Measurements from ENCODE around the gene N4BP2L1. TPM values are rescaled to one million over a fixed set of nuclear protein-coding genes. Genes with fewer than 3 reads are reported as not detected.

Gene N4BP2L1
- total and polyA plus RNA-seq, 4 experiments from 2014 or later, result 43.3 to 80.1 (median 51.8) TPM

DNA sequence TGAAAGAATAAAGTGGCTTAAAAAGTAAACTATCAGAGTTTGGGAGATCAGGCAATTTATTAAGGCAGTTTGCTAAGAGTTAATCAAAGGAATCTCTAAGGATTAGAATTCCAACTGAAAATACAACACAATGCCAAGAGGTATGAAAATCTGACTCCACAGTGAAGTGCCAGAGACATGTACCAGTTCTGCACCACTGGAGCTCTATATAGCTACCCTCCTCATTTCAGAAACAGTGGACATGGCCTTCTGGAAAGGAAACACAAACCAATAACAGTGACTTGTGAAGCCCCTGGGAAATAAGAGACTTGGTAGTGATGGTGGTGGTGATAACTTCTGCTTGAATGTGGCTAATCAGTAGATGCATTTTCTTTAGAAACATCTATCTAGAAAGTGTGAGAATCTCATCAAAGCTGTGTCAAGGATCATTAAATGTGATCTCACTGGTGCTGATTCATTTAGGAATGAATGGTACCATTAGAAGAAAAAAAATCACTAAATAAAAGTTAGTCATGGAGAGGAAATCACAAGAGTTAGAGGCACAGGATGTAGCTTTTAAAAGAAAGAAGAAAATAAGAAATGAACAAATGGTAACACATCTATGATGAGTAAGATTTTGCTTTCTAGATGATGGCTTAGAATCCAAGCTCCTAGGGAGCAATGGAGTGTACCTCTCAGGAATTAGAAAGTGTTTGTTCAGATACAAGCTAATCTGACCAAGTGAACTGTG, 20.1 kb upstream of the N4BP2L1 start:
- H3K4me1 Mint-ChIP-seq, result peaks cover under 1 to 6% (median 1%) of the 10 kb centered on the region in 4 donors
- Histone ChIP-seq H3K36me3 (ENCODE audit: insufficient read depth, low read length) (no peaks in the 10 kb centered on the region), H3K4me3 (ENCODE audit: low read length in 2 of 2) (no peak overlapping the region), H3K9me3 (ENCODE audit: control insufficient read depth in 1 of 2, low read length in 2 of 2) (no peaks in the 10 kb centered on the region), H3K27me3 (ENCODE audit: insufficient read depth, low read length) (no peaks in the 10 kb centered on the region), H3K27ac (ENCODE audit: low read depth, low read length) (no peak overlapping the region), H3K4me1 (ENCODE audit: insufficient read depth, low read length) (no peaks in the 10 kb centered on the region)
- no peaks in the 10 kb centered on the region for H3K27me3 Mint-ChIP-seq
- ChIA-PET CTCF (ENCODE audit: partially characterized antibody) (interaction anchor here (0.9 to 1.1 kb wide), 2 partner anchors 9 to 54 kb away, joined by 3 to 4 read pairs; no protein-coding TSS in a partner anchor), POLR2A (ENCODE audit: partially characterized antibody) (no interaction called here)
- H3K4me3 Mint-ChIP-seq, result no peak overlapping the region
- H3K36me3 Mint-ChIP-seq, result peaks cover 3 to 16% of the 10 kb centered on the region in 2 donors
- no peak overlapping the region for H3K27ac Mint-ChIP-seq
- no peak for DNase-seq
- intact Hi-C loops (cut with micrococcal nuclease), result no loop called here
- H3K9me3 Mint-ChIP-seq, result peaks cover 0 to 5% (median 0%) of the 10 kb centered on the region in 8 donors

GRCh38 chr13:32446773-32447465, 19.0 kb upstream of the N4BP2L1 start:
- Mint-ChIP-seq H3K36me3 (peaks cover 7 to 14% of the 10 kb centered on the region in 2 donors), H3K4me1 (peaks cover 3 to 6% (median 4%) of the 10 kb centered on the region in 4 donors)
- DNase-seq, result no peak

DNA sequence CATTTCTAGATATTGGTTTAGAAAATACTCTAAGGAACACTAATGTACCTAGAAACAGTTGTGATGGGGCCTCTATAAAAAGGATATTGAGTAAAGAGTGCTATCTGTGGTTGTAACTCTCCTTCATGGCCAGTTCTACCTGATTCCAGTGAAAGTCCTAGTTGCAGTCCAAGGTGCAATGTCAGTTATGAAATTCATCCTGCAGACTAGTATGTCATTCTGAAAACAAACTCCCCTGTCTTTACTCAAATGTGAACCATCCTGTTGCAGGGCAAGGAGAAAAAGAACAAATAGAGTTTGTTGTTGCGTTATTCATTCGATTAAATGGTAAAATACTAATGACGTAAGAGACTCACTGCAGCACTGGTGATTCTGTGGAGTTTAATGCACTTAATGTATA, 18.3 kb upstream of the N4BP2L1 start:
- H3K4me3 ChIP-seq (ENCODE audit: low read length in 2 of 2), result no peak overlapping the region
- Mint-ChIP-seq H3K36me3 (peaks cover 7 to 14% of the 10 kb centered on the region in 2 donors), H3K27me3 (no peaks in the 10 kb centered on the region), H3K9me3 (peaks cover 0 to 2% (median 0%) of the 10 kb centered on the region in 8 donors), H3K4me1 (peaks cover 3 to 6% (median 4%) of the 10 kb centered on the region in 4 donors), H3K27ac (no peak overlapping the region), H3K4me3 (no peak overlapping the region)
- H3K27ac ChIP-seq (ENCODE audit: low read depth, low read length), result no peak overlapping the region
- DNase-seq, result no peak
- H3K9me3 ChIP-seq (ENCODE audit: control insufficient read depth in 1 of 2, low read length in 2 of 2), result no peaks in the 10 kb centered on the region
- H3K27me3 ChIP-seq (ENCODE audit: insufficient read depth, low read length), result no peaks in the 10 kb centered on the region
- H3K36me3 ChIP-seq (ENCODE audit: insufficient read depth, low read length), result no peaks in the 10 kb centered on the region
- CTCF ChIA-PET (ENCODE audit: partially characterized antibody), result no interaction called here
- intact Hi-C loops (cut with micrococcal nuclease), result no loop called here
- no peaks in the 10 kb centered on the region for H3K4me1 ChIP-seq (ENCODE audit: insufficient read depth, low read length)
- POLR2A ChIA-PET (ENCODE audit: partially characterized antibody), result no interaction called here

More at GRCh38 chr13:32446773-32447465, 19.0 kb upstream of the N4BP2L1 start:
- no peak overlapping the region for H3K4me3 Mint-ChIP-seq
- H3K27ac Mint-ChIP-seq, result peak overlapping the region in 1 of 7 donors; percentile 89
- intact Hi-C loops (cut with micrococcal nuclease), result no loop called here
- ChIA-PET CTCF (ENCODE audit: partially characterized antibody) (no interaction called here), POLR2A (ENCODE audit: partially characterized antibody) (no interaction called here)
- Histone ChIP-seq H3K9me3 (ENCODE audit: control insufficient read depth in 1 of 2, low read length in 2 of 2) (no peaks in the 10 kb centered on the region), H3K4me3 (ENCODE audit: low read length in 2 of 2) (no peak overlapping the region), H3K27ac (ENCODE audit: low read depth, low read length) (no peak overlapping the region), H3K36me3 (ENCODE audit: insufficient read depth, low read length) (no peaks in the 10 kb centered on the region), H3K4me1 (ENCODE audit: insufficient read depth, low read length) (no peaks in the 10 kb centered on the region), H3K27me3 (ENCODE audit: insufficient read depth, low read length) (no peaks in the 10 kb centered on the region)
- no peaks in the 10 kb centered on the region for H3K27me3 Mint-ChIP-seq
- peaks cover 0 to 2% (median 0%) of the 10 kb centered on the region in 8 donors for H3K9me3 Mint-ChIP-seq

GRCh38 chr13:32445461-32445860, 17.5 kb upstream of the N4BP2L1 start:
- no peaks in the 10 kb centered on the region for H3K9me3 ChIP-seq (ENCODE audit: control insufficient read depth in 1 of 2, low read length in 2 of 2)
- H3K36me3 ChIP-seq (ENCODE audit: insufficient read depth, low read length), result no peaks in the 10 kb centered on the region
- Mint-ChIP-seq H3K27ac (peak overlapping the region in 1 of 7 donors; percentile 38), H3K27me3 (no peaks in the 10 kb centered on the region), H3K36me3 (peaks cover 5 to 11% of the 10 kb centered on the region in 2 donors), H3K4me3 (no peak overlapping the region), H3K4me1 (peaks cover 3 to 6% (median 4%) of the 10 kb centered on the region in 4 donors), H3K9me3 (no peaks in the 10 kb centered on the region)
- DNase-seq, result no peak
- H3K4me1 ChIP-seq (ENCODE audit: insufficient read depth, low read length), result no peaks in the 10 kb centered on the region
- H3K27me3 ChIP-seq (ENCODE audit: insufficient read depth, low read length), result no peaks in the 10 kb centered on the region
- POLR2A ChIA-PET (ENCODE audit: partially characterized antibody), result no interaction called here
- intact Hi-C loops (cut with micrococcal nuclease), result no loop called here
- CTCF ChIA-PET (ENCODE audit: partially characterized antibody), result interaction anchor here (0.8 to 1.4 kb wide), 6 partner anchors 11 to 536 kb away, joined by 3 to 4 read pairs (median 3); no protein-coding TSS in a partner anchor
- H3K4me3 ChIP-seq (ENCODE audit: low read length in 2 of 2), result no peak overlapping the region
- no peak overlapping the region for H3K27ac ChIP-seq (ENCODE audit: low read depth, low read length)

DNA sequence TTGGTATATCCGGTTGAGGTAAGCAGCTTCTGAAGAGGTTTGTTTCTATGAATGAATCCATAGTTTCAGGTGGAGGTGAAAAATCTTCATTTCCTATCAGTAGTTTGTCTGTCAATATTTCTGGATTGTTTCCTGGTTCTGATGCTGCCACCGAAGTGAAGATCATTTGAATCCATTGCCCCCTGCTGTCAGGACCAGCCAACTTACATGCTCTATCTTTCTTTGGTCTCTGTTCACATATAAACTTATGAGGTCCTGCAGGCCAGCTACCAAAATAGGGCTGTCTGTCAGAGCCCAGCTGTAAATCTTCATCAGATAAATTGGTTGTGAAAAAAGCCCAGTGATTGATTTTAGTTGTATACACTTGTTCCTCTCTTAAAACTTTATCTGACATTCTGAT, 15.2 kb upstream of the N4BP2L1 start:
- no peaks in the 10 kb centered on the region for H3K9me3 ChIP-seq (ENCODE audit: control insufficient read depth in 1 of 2, low read length in 2 of 2)
- H3K27ac Mint-ChIP-seq, result peak overlapping the region in 4 of 7 donors; percentile 0 to 54 (median 28)
- DNase-seq, result peak; percentile 33 to 45 (median 41)
- H3K9me3 Mint-ChIP-seq, result no peaks in the 10 kb centered on the region
- intact Hi-C loops (cut with micrococcal nuclease), result loop anchor here (1.0 to 5.0 kb wide), 5 partner anchors 62 to 533 kb away; no protein-coding TSS in a partner anchor
- H3K4me3 ChIP-seq (ENCODE audit: low read length in 2 of 2), result no peak overlapping the region
- H3K27me3 ChIP-seq (ENCODE audit: insufficient read depth, low read length), result no peaks in the 10 kb centered on the region
- peaks cover 1 to 4% (median 3%) of the 10 kb centered on the region in 4 donors for H3K4me1 Mint-ChIP-seq
- no peaks in the 10 kb centered on the region for H3K27me3 Mint-ChIP-seq
- no peak overlapping the region for H3K27ac ChIP-seq (ENCODE audit: low read depth, low read length)
- CTCF ChIA-PET (ENCODE audit: partially characterized antibody), result interaction anchor here (0.9 to 1.8 kb wide), 9 partner anchors 12 to 533 kb away, joined by 3 to 10 read pairs (median 4); no protein-coding TSS in a partner anchor
- no peaks in the 10 kb centered on the region for H3K4me1 ChIP-seq (ENCODE audit: insufficient read depth, low read length)
- POLR2A ChIA-PET (ENCODE audit: partially characterized antibody), result interaction anchor here (0.9 kb wide), 1 partner anchor 15 kb away, joined by 3 read pairs; the partner anchor contains the start of gene N4BP2L1
- H3K4me3 Mint-ChIP-seq, result no peak overlapping the region
- H3K36me3 ChIP-seq (ENCODE audit: insufficient read depth, low read length), result no peaks in the 10 kb centered on the region
- peaks cover 11 to 25% of the 10 kb centered on the region in 2 donors for H3K36me3 Mint-ChIP-seq

GRCh38 chr13:32438871-32439270, 10.9 kb upstream of the N4BP2L1 start:
- peaks cover 23 to 35% of the 10 kb centered on the region in 2 donors for H3K36me3 Mint-ChIP-seq
- no peak overlapping the region for H3K27ac Mint-ChIP-seq
- no peaks in the 10 kb centered on the region for H3K27me3 ChIP-seq (ENCODE audit: insufficient read depth, low read length)
- H3K4me1 ChIP-seq (ENCODE audit: insufficient read depth, low read length), result no peaks in the 10 kb centered on the region
- POLR2A ChIA-PET (ENCODE audit: partially characterized antibody), result interaction anchor here (1.6 kb wide), 1 partner anchor 12 kb away, joined by 5 read pairs; no protein-coding TSS in a partner anchor
- CTCF ChIA-PET (ENCODE audit: partially characterized antibody), result interaction anchor here (0.9 to 1.6 kb wide), 4 partner anchors 9 to 171 kb away, joined by 3 to 4 read pairs (median 3); partner anchors contain the start of gene N4BP2L1
- peaks cover 0 to 4% (median 3%) of the 10 kb centered on the region in 4 donors for H3K4me1 Mint-ChIP-seq
- no peaks in the 10 kb centered on the region for H3K9me3 Mint-ChIP-seq
- H3K4me3 Mint-ChIP-seq, result no peak overlapping the region
- intact Hi-C loops (cut with micrococcal nuclease), result no loop called here
- no peak overlapping the region for H3K27ac ChIP-seq (ENCODE audit: low read depth, low read length)
- no peak overlapping the region for H3K4me3 ChIP-seq (ENCODE audit: low read length in 2 of 2)
- DNase-seq, result no peak
- H3K36me3 ChIP-seq (ENCODE audit: insufficient read depth, low read length), result no peaks in the 10 kb centered on the region
- H3K27me3 Mint-ChIP-seq, result no peaks in the 10 kb centered on the region
- no peaks in the 10 kb centered on the region for H3K9me3 ChIP-seq (ENCODE audit: control insufficient read depth in 1 of 2, low read length in 2 of 2)

DNA sequence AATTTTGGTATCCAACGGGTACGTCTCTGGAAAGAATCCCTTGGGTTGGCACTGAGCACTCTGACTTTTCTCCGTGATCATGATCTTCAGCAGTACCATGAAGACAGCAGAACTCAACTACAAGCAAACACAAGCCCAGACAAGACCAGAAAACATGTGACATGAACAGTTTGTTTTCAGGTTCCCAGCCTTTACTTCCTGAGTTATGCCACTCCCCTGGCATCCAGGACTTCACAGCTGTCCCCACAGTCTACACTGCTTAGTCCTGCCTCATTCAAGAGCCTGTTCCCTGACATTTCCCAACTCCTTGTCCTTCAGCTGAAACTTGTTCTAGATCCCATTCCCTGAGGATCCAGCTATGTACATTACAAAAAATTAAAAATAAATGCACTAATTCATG, 4.9 kb upstream of the N4BP2L1 start:
- no peak overlapping the region for H3K27ac ChIP-seq (ENCODE audit: low read depth, low read length)
- H3K4me3 Mint-ChIP-seq, result no peak overlapping the region
- no peaks in the 10 kb centered on the region for H3K27me3 ChIP-seq (ENCODE audit: insufficient read depth, low read length)
- no peaks in the 10 kb centered on the region for H3K9me3 ChIP-seq (ENCODE audit: control insufficient read depth in 1 of 2, low read length in 2 of 2)
- ChIA-PET POLR2A (ENCODE audit: partially characterized antibody) (no interaction called here), CTCF (ENCODE audit: partially characterized antibody) (no interaction called here)
- no peaks in the 10 kb centered on the region for H3K27me3 Mint-ChIP-seq
- H3K4me1 ChIP-seq (ENCODE audit: insufficient read depth, low read length), result peaks cover 12% of the 10 kb centered on the region
- H3K4me1 Mint-ChIP-seq, result peaks cover 9 to 20% (median 15%) of the 10 kb centered on the region in 4 donors
- peak overlapping the region in 2 of 7 donors; percentile 46 to 56 for H3K27ac Mint-ChIP-seq
- H3K36me3 ChIP-seq (ENCODE audit: insufficient read depth, low read length), result no peaks in the 10 kb centered on the region
- no peaks in the 10 kb centered on the region for H3K9me3 Mint-ChIP-seq
- DNase-seq, result no peak
- intact Hi-C loops (cut with micrococcal nuclease), result no loop called here
- no peak overlapping the region for H3K4me3 ChIP-seq (ENCODE audit: low read length in 2 of 2)
- peaks cover 9 to 22% of the 10 kb centered on the region in 2 donors for H3K36me3 Mint-ChIP-seq

Measured in CD4-positive, alpha-beta memory T cell (primary cell).